Hepatocyte (in vitro differentiated cells): ENCODE measurements around the gene PGAP3. TPM values are rescaled to one million over a fixed set of nuclear protein-coding genes. Genes with fewer than 3 reads are reported as not detected.

ENCODE experiments used
- DNase-seq: peaks from one replicate; pipeline ENCODE4 v3.0.0-alpha.2; 2016; ENCODE audit warnings: low spot score
- H2AFZ ChIP-seq: fragments of 200-600 bp; sonication (generic); 2 replicates; pipeline ENCODE4 v1.6.0; 2016; ENCODE audit warnings: antibody characterized with exemption, mild to moderate bottlenecking
- H3K27ac ChIP-seq: fragments of 200-600 bp; sonication (generic); 2 replicates; pipeline ENCODE4 v1.5.1; 2016; ENCODE audit warnings: mild to moderate bottlenecking
- H3K27me3 ChIP-seq: fragments of 200-600 bp; sonication (generic); 2 replicates; pipeline ENCODE4 v1.6.1; 2016
- H3K36me3 ChIP-seq: fragments of 200-600 bp; sonication (generic); replicated peaks from 2 replicates; pipeline ENCODE4 v1.5.1; 2016; ENCODE audit warnings: low read depth; ENCODE audit not compliant: insufficient read depth
- H3K4me1 ChIP-seq: fragments of 200-600 bp; sonication (generic); 2 replicates; pipeline ENCODE4 v1.5.1; 2016; ENCODE audit warnings: mild to moderate bottlenecking, moderate library complexity; ENCODE audit not compliant: insufficient read depth
- H3K4me2 ChIP-seq: fragments of 200-600 bp; sonication (generic); 2 replicates; pipeline ENCODE4 v1.6.0; 2016
- H3K4me3 ChIP-seq: fragments of 200-600 bp; sonication (generic); 2 replicates; pipeline ENCODE4 v1.5.1; 2016; ENCODE audit warnings: mild to moderate bottlenecking
- H3K79me2 ChIP-seq: fragments of 200-600 bp; sonication (generic); 2 replicates; pipeline ENCODE4 v1.6.0; 2017; ENCODE audit warnings: mild to moderate bottlenecking
- H3K9me2 ChIP-seq: fragments of 200-600 bp; sonication (generic); replicated peaks from 2 replicates; pipeline ENCODE4 v1.6.0; 2017; ENCODE audit warnings: mild to moderate bottlenecking; ENCODE audit not compliant: insufficient read depth
- H3K9me3 ChIP-seq: fragments of 200-600 bp; sonication (generic); 2 replicates; pipeline ENCODE4 v1.5.1; 2016; ENCODE audit warnings: low read depth, mild to moderate bottlenecking
- H4K20me1 ChIP-seq: fragments of 200-600 bp; sonication (generic); 2 replicates; pipeline ENCODE4 v1.6.0; 2016; ENCODE audit warnings: mild to moderate bottlenecking; ENCODE audit not compliant: insufficient read depth, poor library complexity, severe bottlenecking
- CTCF ChIP-seq: fragments of 200-600 bp; sonication (generic); IDR thresholded peaks from 2 replicates; pipeline ENCODE4 v1.5.1; 2016; ENCODE audit warnings: antibody characterized with exemption, mild to moderate bottlenecking; ENCODE audit not compliant: poor library complexity
- EZH2 ChIP-seq: fragments of 200-600 bp; sonication (generic); IDR thresholded peaks from 2 replicates; pipeline ENCODE4 v1.6.1; 2016; ENCODE audit warnings: antibody characterized with exemption, mild to moderate bottlenecking, borderline replicate concordance
- EZH2phosphoT487 ChIP-seq: fragments of 200-600 bp; sonication (generic); IDR thresholded peaks from one replicate; pipeline ENCODE4 v1.6.1; 2018; ENCODE audit warnings: antibody characterized with exemption, mild to moderate bottlenecking, low read depth, moderate library complexity; ENCODE audit not compliant: unreplicated experiment, severe bottlenecking
- WGBS: methylation state at CpG from one replicate; pipeline ENCODE4 v1.1.6; 2016; ENCODE audit warnings: low lambda C conversion rate; ENCODE audit errors: missing lambda C conversion rate; 5-methylcytosine and 5-hydroxymethylcytosine counted together
- polyA plus RNA-seq: library from polyadenylated mRNA; unstranded; fragments of >200 nt; fragmentation: Nextera tagmentation; extraction: Ambion mirVana; gene quantifications from 2 replicates; pipeline ENCODE4 v1.2.1, GENCODE V29; 2016
- total RNA-seq: library from RNA; depleted of rRNA; stranded (reverse); fragments of >200 nt; gene quantifications from 2 replicates; pipeline ENCODE4 v1.2.3, GENCODE V29; 2014

The PGAP3 gene
- total and polyA plus RNA-seq, 2 experiments from 2014 or later: 33.0 to 35.4 TPM

GRCh38 chr17:39627712-39628516, 59.9 kb downstream of the PGAP3 start:
- H3K36me3 ChIP-seq: no peaks in the 10 kb centered on the region
- no peak for TF ChIP-seq CTCF
- TF ChIP-seq EZH2phosphoT487: no peak
- no peak for TF ChIP-seq EZH2
- peaks cover 46% of the 10 kb centered on the region for H3K27me3 ChIP-seq
- 25% methylated on average over 16 of the region's 16 CpGs for WGBS
- peaks cover 34% of the 10 kb centered on the region for H3K4me1 ChIP-seq
- no peak overlapping the region for H3K4me3 ChIP-seq
- H3K27ac ChIP-seq: no peak overlapping the region
- no peaks in the 10 kb centered on the region for H3K9me3 ChIP-seq
- peak overlapping the region; percentile 98 for H3K4me2 ChIP-seq
- H3K9me2 ChIP-seq: no peaks in the 10 kb centered on the region
- no peaks in the 10 kb centered on the region for H4K20me1 ChIP-seq
- no peak overlapping the region for H2AFZ ChIP-seq
- H3K79me2 ChIP-seq: no peaks in the 10 kb centered on the region
- DNase-seq: no peak

- H3K36me3 ChIP-seq: no peaks in the 10 kb centered on the region
- no peaks in the 10 kb centered on the region for H3K9me2 ChIP-seq
- no peaks in the 10 kb centered on the region for H3K9me3 ChIP-seq
- H2AFZ ChIP-seq: peak overlapping the region; percentile 66
- 2% methylated on average over 18 of the region's 72 CpGs for WGBS
- H3K79me2 ChIP-seq: no peaks in the 10 kb centered on the region
- H3K4me3 ChIP-seq: peak overlapping the region; percentile 55
- DNase-seq: no peak
- H3K4me1 ChIP-seq: peaks cover 29% of the 10 kb centered on the region
- H4K20me1 ChIP-seq: no peaks in the 10 kb centered on the region
- H3K27me3 ChIP-seq: peaks cover 46% of the 10 kb centered on the region
- H3K27ac ChIP-seq: no peak overlapping the region
- peak overlapping the region; percentile 98 for H3K4me2 ChIP-seq
- TF ChIP-seq EZH2phosphoT487 (peak; percentile 48), EZH2 (peak; percentile 92), CTCF (no peak)
These were observed 60.7 kb downstream of the PGAP3 start for GRCh38 chr17:39627047-39627711.

- no peaks in the 10 kb centered on the region for H3K9me3 ChIP-seq
- TF ChIP-seq EZH2: no peak
- no peak for TF ChIP-seq CTCF
- no peak for TF ChIP-seq EZH2phosphoT487
- H3K4me1 ChIP-seq: peaks cover 22% of the 10 kb centered on the region
- no peak within 1 kb of the TSS for H3K27ac ChIP-seq
- WGBS: 18% methylated on average over 25 of the region's 29 CpGs
- H3K9me2 ChIP-seq: no peaks in the 10 kb centered on the region
- H3K4me2 ChIP-seq: peak within 1 kb of the TSS; percentile 98
- H3K4me3 ChIP-seq: peak within 1 kb of the TSS; percentile 55
- H3K79me2 ChIP-seq: no peaks in the 10 kb centered on the region
- peak within 1 kb of the TSS; percentile 66 for H2AFZ ChIP-seq
- no peaks in the 10 kb centered on the region for H4K20me1 ChIP-seq
- H3K36me3 ChIP-seq: no peaks in the 10 kb centered on the region
- DNase-seq: no peak
- H3K27me3 ChIP-seq: peaks cover 46% of the 10 kb centered on the region
These were observed 61.4 kb downstream of the PGAP3 start, which contains the start of gene PPP1R1B for GRCh38 chr17:39626171-39627046. PPP1R1B (plus strand) TSS chr17:39626952; CDS start chr17:39627393, 441 bp downstream.
